ENCODE data around the gene COL6A2.
A peak's percentile ranks its signal among the peaks of the same experiment; 100 is the strongest.

The COL6A2 gene

GRCh38 chr21:46095814-46096595 is 1.9 kb upstream of the COL6A2 start:
- no peak for DNase-seq (ENCODE audit: low read depth)
- no peak overlapping the region for H3K4me3 ChIP-seq (ENCODE audit: control insufficient read depth, low read depth, low read length)
- no peak for TF ChIP-seq CTCF (conservative IDR thresholded peaks at IDR 0.05; ENCODE audit: control insufficient read depth, insufficient read depth, low read depth, low read length)

DNA sequence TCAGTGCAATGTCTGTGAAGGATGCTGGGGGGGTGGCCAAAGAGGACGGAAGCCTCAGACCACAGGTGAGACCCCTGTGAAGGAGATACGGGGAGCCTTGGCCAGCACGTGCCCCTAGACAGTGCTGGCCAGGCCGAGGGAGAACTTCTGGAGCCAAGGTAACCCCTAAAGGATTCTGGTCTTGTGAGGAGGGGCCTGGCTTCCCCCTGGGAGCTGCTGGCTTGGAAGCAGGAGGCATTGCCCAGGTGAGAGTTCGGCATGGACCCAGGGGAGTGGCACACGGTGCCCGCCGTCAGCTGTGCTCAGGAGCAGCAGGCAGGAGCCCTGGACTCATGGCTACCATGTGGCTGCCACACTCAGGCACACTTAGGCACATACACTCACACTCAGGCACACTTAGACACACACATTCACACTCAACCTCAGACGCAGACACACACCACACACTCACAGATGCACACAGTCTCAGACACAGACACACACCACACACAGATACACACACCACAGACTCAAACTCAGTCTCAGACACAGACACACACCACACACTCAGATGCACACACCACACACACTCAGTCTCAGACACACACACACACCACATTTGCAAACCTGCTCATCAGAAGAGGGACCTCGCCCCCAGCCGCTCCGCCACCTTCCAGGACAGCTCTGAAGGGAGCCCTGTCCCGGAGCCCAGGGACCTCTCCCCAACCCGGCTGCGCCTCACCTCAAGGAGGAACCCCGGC is 1.1 kb upstream of the COL6A2 start:
- no peak for TF ChIP-seq CTCF (conservative IDR thresholded peaks at IDR 0.05; ENCODE audit: control insufficient read depth, insufficient read depth, low read depth, low read length)
- DNase-seq (ENCODE audit: low read depth) = peak; percentile 30

GRCh38 chr21:46098303-46099141 is 610 bp downstream of the COL6A2 start:
- TF ChIP-seq CTCF (conservative IDR thresholded peaks at IDR 0.05; ENCODE audit: control insufficient read depth, insufficient read depth, low read depth, low read length) = no peak
- DNase-seq (ENCODE audit: low read depth) = peak; percentile 27
- H3K4me3 ChIP-seq (ENCODE audit: control insufficient read depth, low read depth, low read length) = peak overlapping the region; percentile 85

More for the DNA sequence above, 1.1 kb upstream of the COL6A2 start:
- peak overlapping the region; percentile 59 for H3K4me3 ChIP-seq (ENCODE audit: control insufficient read depth, low read depth, low read length)

GRCh38 chr21:46099476-46099875 is 1.6 kb downstream of the COL6A2 start:
- DNase-seq (ENCODE audit: low read depth) = peak; percentile 52
- peak overlapping the region; percentile 85 for H3K4me3 ChIP-seq (ENCODE audit: control insufficient read depth, low read depth, low read length)
- TF ChIP-seq CTCF (conservative IDR thresholded peaks at IDR 0.05; ENCODE audit: control insufficient read depth, insufficient read depth, low read depth, low read length) = no peak

- TF ChIP-seq CTCF (conservative IDR thresholded peaks at IDR 0.05; ENCODE audit: control insufficient read depth, insufficient read depth, low read depth, low read length) = no peak
- H3K4me3 ChIP-seq (ENCODE audit: control insufficient read depth, low read depth, low read length) = peak overlapping the region; percentile 85
- DNase-seq (ENCODE audit: low read depth) = peak; percentile 24
These were observed 2.1 kb downstream of the COL6A2 start for GRCh38 chr21:46100020-46100419.

GRCh38 chr21:46100426-46100825 is 2.5 kb downstream of the COL6A2 start:
- H3K4me3 ChIP-seq (ENCODE audit: control insufficient read depth, low read depth, low read length) = peak overlapping the region; percentile 85
- peak; percentile 85 for DNase-seq (ENCODE audit: low read depth)
- no peak for TF ChIP-seq CTCF (conservative IDR thresholded peaks at IDR 0.05; ENCODE audit: control insufficient read depth, insufficient read depth, low read depth, low read length)

Data from fibroblast of mammary gland (primary cell).